ENCODE results near the gene THRSP.

Gene THRSP

GRCh38 chr11:78100261-78100660, 36.6 kb downstream of the THRSP start:
- FAIRE-seq, result no peak

GRCh38 chr11:78100676-78101472, 37.2 kb downstream of the THRSP start:
- FAIRE-seq, result no peak

GRCh38 chr11:78109081-78110015, 45.7 kb downstream of the THRSP start:
- no peak for FAIRE-seq

GRCh38 chr11:78110351-78110750, 46.7 kb downstream of the THRSP start:
- no peak for FAIRE-seq

- no peak for FAIRE-seq
These were observed 47.2 kb downstream of the THRSP start for GRCh38 chr11:78110830-78111229.

GRCh38 chr11:78111298-78111697, 47.6 kb downstream of the THRSP start:
- no peak for FAIRE-seq

- FAIRE-seq, result no peak
These were observed 49.1 kb downstream of the THRSP start for GRCh38 chr11:78112582-78113275.
